A549 (cell line): ENCODE measurements around the gene LRFN5. TPM values are rescaled to one million over a fixed set of nuclear protein-coding genes. Genes with fewer than 3 reads are reported as not detected.

ENCODE experiments used
- ATAC-seq, 2 experiments: fragments of 200-7000 bp in 1 of 2; fragments of >200 bp in 1 of 2; cut with Nextera tagmentation in 1 of 2; cut with Tn5 transposase in 1 of 2; 3 replicates each; pipeline versions ENCODE4 v1.8.0 to v1.9.1; 2018 to 2020; ENCODE audit warnings: mild to moderate bottlenecking in 1 of 2, moderate library complexity in 1 of 2
- CTCF ChIA-PET: fragments of 300-600 bp; sonication (Branson Sonifier 250); formaldehyde crosslinking; extraction: SDS; loops from one replicate; lab custom pipeline; 2021; ENCODE audit warnings: antibody characterized with exemption, inconsistent platforms; lab: Yijun Ruan, JAX
- POLR2A ChIA-PET: fragments of 350-600 bp; formaldehyde crosslinking; extraction: SDS; loops from one replicate; lab custom pipeline; 2021; ENCODE audit warnings: antibody characterized with exemption, inconsistent platforms; lab: Yijun Ruan, JAX
- DNase-seq, 2 experiments: peaks; one replicate each; pipeline versions ENCODE4 v3.0.0 to v3.0.0-alpha.2; 2011 to 2016; ENCODE audit warnings: low read depth in 1 of 2, low spot score in 1 of 2
- FAIRE-seq: peaks from 2 replicates; lab custom pipeline; 2011; peaks lifted over from hg19 to GRCh38; lab: Jason Lieb, UNC
- H3K27ac ChIP-seq, 2 experiments: fragments of >200 bp; sonication (Bioruptor Twin); formaldehyde crosslinking; 3 replicates each; pipeline ENCODE4 v1.5.1; 2016 to 2017
- H3K4me1 ChIP-seq: fragments of >200 bp; sonication (Bioruptor Twin); formaldehyde crosslinking; 3 replicates; pipeline ENCODE4 v1.6.1; 2016
- H3K4me2 ChIP-seq: fragments of >200 bp; sonication (Bioruptor Twin); formaldehyde crosslinking; 3 replicates; pipeline ENCODE4 v1.6.1; 2016
- H3K4me3 ChIP-seq: fragments of >200 bp; sonication (Bioruptor Twin); formaldehyde crosslinking; 3 replicates; pipeline ENCODE4 v1.5.1; 2016
- H3K9me3 ChIP-seq: fragments of >200 bp; sonication (Bioruptor Twin); formaldehyde crosslinking; 3 replicates; pipeline ENCODE4 v1.6.1; 2016
- BHLHE40 ChIP-seq: IDR thresholded peaks from 2 replicates; pipeline ENCODE4 v1.6.1; 2012; ENCODE audit warnings: low read depth, low read length, inconsistent platforms
- CBX2 ChIP-seq: fragments of 200-600 bp; sonication (generic); IDR thresholded peaks from 2 replicates; pipeline ENCODE4 v1.6.1; 2016; ENCODE audit warnings: low read depth, mild to moderate bottlenecking, borderline replicate concordance
- CBX8 ChIP-seq: fragments of 200-600 bp; sonication (generic); IDR thresholded peaks from 2 replicates; pipeline ENCODE4 v1.6.1; 2016
- CHD2 ChIP-seq: fragments of 150-350 bp; IDR thresholded peaks from 2 replicates; pipeline ENCODE4 v1.6.1; 2014; ENCODE audit warnings: low read length; ENCODE audit not compliant: partially characterized antibody
- EHMT2 ChIP-seq: fragments of 200-600 bp; sonication (generic); IDR thresholded peaks from 2 replicates; pipeline ENCODE4 v1.6.1; 2016; ENCODE audit warnings: antibody characterized with exemption, low read depth, mild to moderate bottlenecking, moderate library complexity
- EP300 ChIP-seq, 2 experiments: fragments of >200 bp; sonication (Bioruptor Twin); formaldehyde crosslinking; IDR thresholded peaks; 2 replicates in 1 of 2; 3 replicates in 1 of 2; pipeline ENCODE4 v1.6.1; 2016 to 2017
- FOXS1 ChIP-seq: fragments of 250-450 bp; sonication (Bioruptor Pico); IDR thresholded peaks from 2 replicates; pipeline ENCODE4 v1.5.0; 2020; ENCODE audit warnings: mild to moderate bottlenecking, moderate library complexity
- HOXA7 ChIP-seq: fragments of 250-450 bp; sonication (Bioruptor Pico); IDR thresholded peaks from 2 replicates; pipeline ENCODE4 v1.5.0; 2020; ENCODE audit warnings: mild to moderate bottlenecking, moderate library complexity
- JUN ChIP-seq, 2 experiments: fragments of >200 bp; sonication (Bioruptor Twin); formaldehyde crosslinking; IDR thresholded peaks; 2 replicates in 1 of 2; 3 replicates in 1 of 2; pipeline ENCODE4 v1.6.1; 2016 to 2017
- MAFK ChIP-seq: fragments of 450-650 bp; IDR thresholded peaks from 2 replicates; pipeline ENCODE4 v1.6.1; 2014; ENCODE audit not compliant: partially characterized antibody
- MAZ ChIP-seq: fragments of 150-350 bp; IDR thresholded peaks from 2 replicates; pipeline ENCODE4 v1.6.1; 2014; ENCODE audit warnings: antibody characterized with exemption, low read depth, low read length, borderline replicate concordance
- NFE2L2 ChIP-seq: fragments of 150-350 bp; conservative IDR thresholded peaks from 2 replicates; pipeline ENCODE4 v1.6.1; 2014; ENCODE audit warnings: low read length
- PHF8 ChIP-seq: fragments of 200-600 bp; sonication (generic); IDR thresholded peaks from 2 replicates; pipeline ENCODE4 v1.6.1; 2016; ENCODE audit warnings: low read depth, mild to moderate bottlenecking, antibody characterized with exemption, moderate library complexity, borderline replicate concordance
- POLR2A ChIP-seq: IDR thresholded peaks from 2 replicates; pipeline ENCODE4 v1.6.1; 2012; ENCODE audit warnings: mild to moderate bottlenecking, low read length
- RARB ChIP-seq: fragments of 250-450 bp; sonication (Bioruptor Pico); IDR thresholded peaks from 2 replicates; pipeline ENCODE4 v1.8.0; 2021; ENCODE audit warnings: mild to moderate bottlenecking, moderate library complexity
- RCOR1 ChIP-seq: fragments of 150-350 bp; IDR thresholded peaks from 2 replicates; pipeline ENCODE4 v1.6.1; 2014; ENCODE audit warnings: antibody characterized with exemption, low read length, low read depth
- RFX5 ChIP-seq: fragments of 450-650 bp; IDR thresholded peaks from 2 replicates; pipeline ENCODE4 v1.7.1; 2014; ENCODE audit warnings: antibody characterized with exemption, mild to moderate bottlenecking, moderate library complexity
- RNF2 ChIP-seq: fragments of 200-600 bp; sonication (generic); IDR thresholded peaks from 2 replicates; pipeline ENCODE4 v1.6.1; 2016; ENCODE audit warnings: low read depth, mild to moderate bottlenecking, antibody characterized with exemption, moderate library complexity, borderline replicate concordance
- TFCP2L1 ChIP-seq: fragments of 250-450 bp; sonication (Bioruptor Pico); IDR thresholded peaks from 2 replicates; pipeline ENCODE4 v1.5.0; 2021; ENCODE audit warnings: mild to moderate bottlenecking
- ZC3H11A ChIP-seq: fragments of 450-650 bp; IDR thresholded peaks from 2 replicates; pipeline ENCODE4 v1.6.1; 2014; ENCODE audit warnings: antibody characterized with exemption, mild to moderate bottlenecking
- ZFP36 ChIP-seq: fragments of 450-650 bp; IDR thresholded peaks from 2 replicates; pipeline ENCODE4 v1.6.1; 2014; ENCODE audit warnings: borderline replicate concordance; ENCODE audit not compliant: partially characterized antibody
- ZNF302 ChIP-seq: fragments of 250-450 bp; sonication (Bioruptor Pico); IDR thresholded peaks from 2 replicates; pipeline ENCODE4 v1.9.0; 2021; ENCODE audit warnings: inconsistent platforms, mild to moderate bottlenecking, moderate library complexity
- WGBS: methylation state at CpG from one replicate; pipeline ENCODE4 v1.1.6; 2017; ENCODE audit errors: missing lambda C conversion rate; 5-methylcytosine and 5-hydroxymethylcytosine counted together
- polyA plus RNA-seq, 4 experiments: library from polyadenylated mRNA; depleted of rRNA in 3 of 4; stranded (reverse); fragments of >200 nt; fragmentation: RNase III in 1 of 4; extraction: RNeasy Plus Mini Kit Qiagen cat#74134 plus additional on column Dnase treatment in 1 of 4; gene quantifications; 2 replicates in 3 of 4; 3 replicates in 1 of 4; pipeline ENCODE4 v1.2.3, GENCODE V29; 2011 to 2017
- TF ChIP-seq, protein P1 (sequence below): IDR thresholded peaks from 2 replicates; pipeline ENCODE4 v1.6.1; 2012
- TF ChIP-seq, protein P2 (sequence below): fragments of >200 bp; sonication (Bioruptor Twin); formaldehyde crosslinking; IDR thresholded peaks from 3 replicates; pipeline ENCODE4 v1.5.1; 2016

LRFN5 gene
- polyA plus RNA-seq, 2 of the 4 experiments (the other 2 are of a cell fraction) = not detected

DNA sequence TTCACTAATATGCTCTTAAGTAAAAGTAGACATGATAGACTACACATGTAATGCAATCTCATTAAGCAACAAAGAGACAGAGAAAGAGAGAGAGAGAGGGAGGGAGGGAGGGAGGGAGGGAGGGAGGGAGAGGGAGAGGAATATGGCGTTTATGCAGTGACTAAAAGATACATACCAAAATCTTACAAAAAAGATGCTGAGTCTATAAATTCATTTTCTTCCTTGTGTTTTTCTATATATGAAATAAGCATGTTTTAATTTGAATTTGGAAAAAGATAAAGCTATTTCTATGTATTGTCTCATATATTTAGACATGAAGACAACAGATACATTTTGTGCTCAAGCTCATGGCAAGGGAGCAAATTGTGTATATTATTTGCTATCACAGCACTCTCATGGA, 44.1 kb downstream of the LRFN5 start:
- ChIA-PET CTCF (no interaction called here), POLR2A (no interaction called here)
- 16% methylated on average over 1 of the region's 1 CpG for WGBS
- Histone ChIP-seq H3K4me3 (no peak overlapping the region), H3K4me2 (no peak overlapping the region), H3K27ac (no peak overlapping the region), H3K9me3 (no peaks in the 10 kb centered on the region), H3K4me1 (no peaks in the 10 kb centered on the region)
- FAIRE-seq = no peak
- no peak for DNase-seq
- no peak for ATAC-seq
- TF ChIP-seq EHMT2 (no peak), CBX2 (no peak), JUN (IDR thresholded peaks at IDR 0.05) (no peak), ZC3H11A (no peak), RFX5 (no peak), HOXA7 (no peak), RNF2 (no peak), POLR2A (no peak), RARB (no peak), NFE2L2 (no peak)

DNA sequence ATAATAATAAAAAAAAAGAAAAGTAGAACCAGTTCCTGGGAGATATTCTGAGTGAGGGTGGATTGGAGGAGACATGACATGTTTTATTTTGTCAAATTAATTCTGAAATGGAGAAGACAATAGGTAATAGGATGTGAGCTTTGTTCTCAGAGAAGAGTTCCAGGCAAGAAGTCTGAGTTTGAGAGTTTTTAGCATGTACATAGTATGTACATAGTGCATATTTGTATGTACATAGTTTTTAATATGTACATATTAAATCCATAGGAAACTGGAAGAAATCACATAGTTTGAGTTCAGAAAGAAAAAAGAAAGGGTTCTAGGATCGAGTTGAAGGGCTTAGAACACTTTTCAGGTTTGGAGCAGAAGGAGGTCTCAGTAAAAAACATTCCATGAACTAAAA, 47.5 kb downstream of the LRFN5 start:
- no peaks in the 10 kb centered on the region for H3K4me1 ChIP-seq
- TF ChIP-seq ZC3H11A (no peak), ZFP36 (no peak), CHD2 (no peak), EP300 (IDR thresholded peaks at IDR 0.05) (no peak), FOXS1 (CRISPR knock-in tag) (no peak), ZNF302 (CRISPR knock-in tag) (no peak)
- TF ChIP-seq, protein P1, sequence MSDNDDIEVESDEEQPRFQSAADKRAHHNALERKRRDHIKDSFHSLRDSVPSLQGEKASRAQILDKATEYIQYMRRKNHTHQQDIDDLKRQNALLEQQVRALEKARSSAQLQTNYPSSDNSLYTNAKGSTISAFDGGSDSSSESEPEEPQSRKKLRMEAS = no peak
- CTCF ChIA-PET = no interaction called here
- WGBS = 0% methylated on average over 1 of the region's 1 CpG
- POLR2A ChIA-PET = interaction anchor here (0.6 kb wide), 1 partner anchor 1336 kb away, joined by 5 read pairs; no protein-coding TSS in a partner anchor
- FAIRE-seq = no peak
- H3K9me3 ChIP-seq = no peaks in the 10 kb centered on the region
- DNase-seq = no peak
- H3K4me3 ChIP-seq = no peak overlapping the region
- no peak overlapping the region for H3K27ac ChIP-seq
- no peak for ATAC-seq
- no peak overlapping the region for H3K4me2 ChIP-seq

DNA sequence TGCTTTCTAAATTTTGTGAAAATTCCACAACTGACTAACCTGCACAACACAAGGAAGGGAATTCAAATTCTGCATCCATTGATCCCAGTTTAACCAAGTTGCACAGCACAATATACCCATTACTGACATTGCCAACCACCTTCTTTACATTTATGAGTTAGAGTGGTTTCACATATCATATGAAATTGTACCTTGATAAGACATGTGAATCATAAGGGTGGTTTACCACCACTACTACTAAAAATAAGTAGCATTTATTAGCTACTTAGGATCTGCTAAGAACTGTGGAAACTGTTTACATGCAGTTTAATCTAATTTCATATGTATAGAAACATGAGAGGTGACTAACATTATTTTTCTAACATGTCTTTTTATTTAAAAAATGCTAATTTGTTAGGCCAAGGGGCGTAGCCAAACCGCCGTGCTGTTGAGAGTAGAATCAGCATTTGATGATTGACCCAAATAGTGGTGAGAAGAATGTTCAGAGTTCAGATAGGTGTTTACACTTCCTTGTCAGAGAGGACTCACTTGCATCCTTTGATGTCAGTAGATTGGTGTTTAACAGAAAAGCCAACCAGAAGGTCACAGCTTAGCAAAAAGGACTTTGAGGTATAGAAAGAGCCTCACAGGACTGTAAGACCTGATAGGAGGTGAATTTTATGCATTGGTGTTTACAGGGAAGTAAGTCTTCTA, 56.2 kb downstream of the LRFN5 start:
- ChIA-PET CTCF (no interaction called here), POLR2A (no interaction called here)
- Histone ChIP-seq H3K4me1 (no peaks in the 10 kb centered on the region), H3K4me2 (no peak overlapping the region), H3K27ac (no peak overlapping the region), H3K9me3 (no peaks in the 10 kb centered on the region), H3K4me3 (no peak overlapping the region)
- ATAC-seq = no peak
- FAIRE-seq = no peak
- DNase-seq = no peak
- no peak for TF ChIP-seq CBX8
- TF ChIP-seq RCOR1 = no peak
- no peak for TF ChIP-seq FOXS1 (CRISPR knock-in tag)
- TF ChIP-seq, protein P2, sequence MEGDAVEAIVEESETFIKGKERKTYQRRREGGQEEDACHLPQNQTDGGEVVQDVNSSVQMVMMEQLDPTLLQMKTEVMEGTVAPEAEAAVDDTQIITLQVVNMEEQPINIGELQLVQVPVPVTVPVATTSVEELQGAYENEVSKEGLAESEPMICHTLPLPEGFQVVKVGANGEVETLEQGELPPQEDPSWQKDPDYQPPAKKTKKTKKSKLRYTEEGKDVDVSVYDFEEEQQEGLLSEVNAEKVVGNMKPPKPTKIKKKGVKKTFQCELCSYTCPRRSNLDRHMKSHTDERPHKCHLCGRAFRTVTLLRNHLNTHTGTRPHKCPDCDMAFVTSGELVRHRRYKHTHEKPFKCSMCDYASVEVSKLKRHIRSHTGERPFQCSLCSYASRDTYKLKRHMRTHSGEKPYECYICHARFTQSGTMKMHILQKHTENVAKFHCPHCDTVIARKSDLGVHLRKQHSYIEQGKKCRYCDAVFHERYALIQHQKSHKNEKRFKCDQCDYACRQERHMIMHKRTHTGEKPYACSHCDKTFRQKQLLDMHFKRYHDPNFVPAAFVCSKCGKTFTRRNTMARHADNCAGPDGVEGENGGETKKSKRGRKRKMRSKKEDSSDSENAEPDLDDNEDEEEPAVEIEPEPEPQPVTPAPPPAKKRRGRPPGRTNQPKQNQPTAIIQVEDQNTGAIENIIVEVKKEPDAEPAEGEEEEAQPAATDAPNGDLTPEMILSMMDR = no peak
- TF ChIP-seq HOXA7 = no peak
- no peak for TF ChIP-seq BHLHE40
- TF ChIP-seq, protein P1 = no peak
- 50% methylated on average over 3 of the region's 3 CpGs for WGBS

DNA sequence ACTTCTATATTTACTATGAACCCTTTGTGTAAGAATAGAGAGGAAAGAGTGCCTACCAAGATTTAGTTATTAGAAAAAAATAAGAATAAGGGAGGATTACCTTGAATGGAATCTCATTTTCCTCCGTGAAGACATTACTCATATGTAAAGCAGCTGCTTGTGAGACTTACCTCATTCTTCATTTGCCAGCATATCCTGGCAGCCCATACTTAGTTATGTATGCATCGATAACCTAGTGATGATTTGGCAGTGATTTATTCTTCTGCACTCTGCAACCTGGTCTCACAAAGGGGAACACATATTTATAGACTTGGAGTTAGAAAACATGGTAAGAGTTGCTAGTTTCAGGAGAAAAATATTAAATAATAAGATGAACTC, 56.8 kb downstream of the LRFN5 start:
- no peaks in the 10 kb centered on the region for H3K4me1 ChIP-seq
- POLR2A ChIA-PET = no interaction called here
- CTCF ChIA-PET = no interaction called here
- TF ChIP-seq TFCP2L1 (CRISPR knock-in tag) = no peak
- no peak for TF ChIP-seq MAZ
- TF ChIP-seq ZFP36 = no peak
- no peak for TF ChIP-seq PHF8
- TF ChIP-seq MAFK = no peak
- no peak overlapping the region for H3K4me3 ChIP-seq
- WGBS = 7% methylated on average over 2 of the region's 2 CpGs
- FAIRE-seq (no peak), DNase-seq (no peak), ATAC-seq (no peak)
- H3K9me3 ChIP-seq = no peaks in the 10 kb centered on the region
- no peak overlapping the region for H3K4me2 ChIP-seq
- no peak overlapping the region for H3K27ac ChIP-seq
